Measurements from ENCODE around the gene MOXD1. TPM values are rescaled to one million over a fixed set of nuclear protein-coding genes. Genes with fewer than 3 reads are reported as not detected.
A peak's percentile ranks its signal among the peaks of the same experiment; 100 is the strongest.

The MOXD1 gene
- total RNA-seq (2021) = 1.0 and 1.3 TPM in 2 replicates
- Bru-seq, nascent RNA = percentile 24 among the genes with signal in this experiment
- BruChase-seq, experiment 1, labeled RNA remaining after a 2-hour chase = percentile 24 among the genes with signal in this experiment
- percentile 18 among the genes with signal in this experiment for BruChase-seq, experiment 2, labeled RNA remaining after a 6-hour chase
- long read RNA-seq, partial matches to known transcripts = 1 of 4 reads
- long read RNA-seq, other reads (novel, unspliced or antisense) = 0 of 4 reads

GRCh38 chr6:132400883-132401617 lies at the start of gene MOXD1:
MOXD1 (minus strand) TSS chr6:132401475; CDS start chr6:132401426, 49 bp downstream.
- ChIA-PET POLR2A (ENCODE audit: unreplicated experiment) (interaction anchor here (0.5 kb wide), 1 partner anchor 521 kb away, joined by 17 read pairs; no protein-coding TSS in a partner anchor), CTCF (no interaction called here)
- Histone ChIP-seq H3K4me1 (replicated peaks; ENCODE audit: insufficient read depth) (peaks cover 16% of the 10 kb centered on the region), H3K9me2 (ENCODE audit: insufficient read depth) (no peaks in the 10 kb centered on the region), H3F3A (ENCODE audit: insufficient read depth, low read depth) (peaks cover 4% of the 10 kb centered on the region; the same call in 1 of the 2 replicates), H3K27ac (no peak within 1 kb of the TSS), H2AFZ (peak within 1 kb of the TSS; percentile 71), H3K9me3 (ENCODE audit: insufficient read depth, low read depth) (no peaks in the 10 kb centered on the region), H4K20me1 (ENCODE audit: insufficient read depth) (no peaks in the 10 kb centered on the region), H3K79me2 (ENCODE audit: low read depth) (no peaks in the 10 kb centered on the region), H3K36me3 (ENCODE audit: low read depth) (no peaks in the 10 kb centered on the region), H3K27me3 (ENCODE audit: insufficient read depth, low read depth) (no peaks in the 10 kb centered on the region), H3K4me3 (peak within 1 kb of the TSS; percentile 49; the same call in 1 of the 2 replicates), H3K4me2 (peak within 1 kb of the TSS; percentile 69)
- BruUV-seq (replicated peaks) = no TSS peak
- intact Hi-C loops (cut with micrococcal nuclease; ENCODE audit: unreplicated experiment) = loop anchor here (5.0 kb wide), 1 partner anchor 81 kb away; no protein-coding TSS in a partner anchor
- no peak for TF ChIP-seq EZH2 (IDR thresholded peaks at IDR 0.05; ENCODE audit: low read depth)
- TF ChIP-seq CTCF (conservative IDR thresholded peaks at IDR 0.05) = no peak
- peak in 1 of 2 experiments; percentile 56 for DNase-seq

- Histone ChIP-seq H3K4me1 (replicated peaks; ENCODE audit: insufficient read depth) (peaks cover 21% of the 10 kb centered on the region), H3K27me3 (ENCODE audit: insufficient read depth, low read depth) (no peaks in the 10 kb centered on the region), H4K20me1 (ENCODE audit: insufficient read depth) (no peaks in the 10 kb centered on the region), H3K27ac (no peak overlapping the region), H3K4me2 (no peak overlapping the region), H3K9me3 (ENCODE audit: insufficient read depth, low read depth) (peaks cover 7% of the 10 kb centered on the region; the same call in 1 of the 2 replicates), H3K36me3 (ENCODE audit: low read depth) (0 out of 2 replicates have a peak, but pooled peaks cover 8% of the 10 kb centered on the region), H2AFZ (no peak overlapping the region), H3K79me2 (ENCODE audit: low read depth) (no peaks in the 10 kb centered on the region), H3K4me3 (no peak overlapping the region), H3F3A (ENCODE audit: insufficient read depth, low read depth) (0 out of 2 replicates have a peak, but pooled peaks cover 4% of the 10 kb centered on the region), H3K9me2 (ENCODE audit: insufficient read depth) (no peaks in the 10 kb centered on the region)
- TF ChIP-seq EZH2 (IDR thresholded peaks at IDR 0.05; ENCODE audit: low read depth) = no peak
- no peak for TF ChIP-seq CTCF (conservative IDR thresholded peaks at IDR 0.05)
- no peak for DNase-seq
- no TSS peak for BruUV-seq (replicated peaks)
- intact Hi-C loops (cut with micrococcal nuclease; ENCODE audit: unreplicated experiment) = no loop called here
- ChIA-PET POLR2A (ENCODE audit: unreplicated experiment) (no interaction called here), CTCF (no interaction called here)
Measured at GRCh38 chr6:132446855-132447241, 45.6 kb upstream of the MOXD1 start.

GRCh38 chr6:132446141-132446854 lies 45.0 kb upstream of the MOXD1 start:
- H3K9me2 ChIP-seq (ENCODE audit: insufficient read depth) = no peaks in the 10 kb centered on the region
- intact Hi-C loops (cut with micrococcal nuclease; ENCODE audit: unreplicated experiment) = no loop called here
- POLR2A ChIA-PET (ENCODE audit: unreplicated experiment) = no interaction called here
- TF ChIP-seq EZH2 (IDR thresholded peaks at IDR 0.05; ENCODE audit: low read depth) (no peak), CTCF (conservative IDR thresholded peaks at IDR 0.05) (no peak)
- H3K4me2 ChIP-seq = no peak overlapping the region
- no peak for DNase-seq
- H2AFZ ChIP-seq = no peak overlapping the region
- H3K9me3 ChIP-seq (ENCODE audit: insufficient read depth, low read depth) = peaks cover 9% of the 10 kb centered on the region; the same call in 1 of the 2 replicates
- no TSS peak for BruUV-seq (replicated peaks)
- H3K4me3 ChIP-seq = no peak overlapping the region
- no peaks in the 10 kb centered on the region for H3K27me3 ChIP-seq (ENCODE audit: insufficient read depth, low read depth)
- no peaks in the 10 kb centered on the region for H4K20me1 ChIP-seq (ENCODE audit: insufficient read depth)
- H3K79me2 ChIP-seq (ENCODE audit: low read depth) = no peaks in the 10 kb centered on the region
- H3K27ac ChIP-seq = peak overlapping the region; percentile 50; the same call in 1 of the 2 replicates
- H3K36me3 ChIP-seq (ENCODE audit: low read depth) = 0 out of 2 replicates have a peak, but pooled peaks cover 8% of the 10 kb centered on the region
- peaks cover 21% of the 10 kb centered on the region for H3K4me1 ChIP-seq (replicated peaks; ENCODE audit: insufficient read depth)
- H3F3A ChIP-seq (ENCODE audit: insufficient read depth, low read depth) = 0 out of 2 replicates have a peak, but pooled peaks cover 4% of the 10 kb centered on the region
- CTCF ChIA-PET = no interaction called here
